Kidney glomerular epithelial cell (primary cell): ENCODE data around the gene CARNS1.
"Not testable (repeated sequence)": the region's sequence is repeated elsewhere in the genome, so short reads cannot be mapped to it uniquely, and the experiment has no call there.

Experiments used
- DNase-seq: peaks from one replicate; lab custom pipeline; 2025; lab: John Stamatoyannopoulos, UW

CARNS1 gene

GRCh38 chr11:67396587-67397389, 18.7 kb upstream of the CARNS1 start:
- no peak for DNase-seq

- DNase-seq, result no peak
Observed at GRCh38 chr11:67397536-67397935, 17.9 kb upstream of the CARNS1 start.

GRCh38 chr11:67397986-67398660, 17.4 kb upstream of the CARNS1 start:
- no peak for DNase-seq

GRCh38 chr11:67398661-67399563, 16.6 kb upstream of the CARNS1 start:
- DNase-seq, result no peak

GRCh38 chr11:67400251-67400941, 15.1 kb upstream of the CARNS1 start:
- no peak for DNase-seq

GRCh38 chr11:67400942-67401494, 14.5 kb upstream of the CARNS1 start:
- no peak for DNase-seq

- peak; percentile 81 for DNase-seq
Observed at GRCh38 chr11:67401495-67402191, 13.8 kb upstream of the CARNS1 start, which contains the start of gene PPP1CA. PPP1CA (minus strand) TSS chr11:67401858; CDS start chr11:67401782, 76 bp downstream.

- DNase-seq, result not testable (repeated sequence)
Observed at GRCh38 chr11:67402192-67402839, 13.2 kb upstream of the CARNS1 start.

GRCh38 chr11:67403085-67403484, 12.4 kb upstream of the CARNS1 start:
- DNase-seq, result not testable (repeated sequence)

GRCh38 chr11:67404515-67405195, 10.8 kb upstream of the CARNS1 start:
- no peak for DNase-seq

- DNase-seq, result no peak
Observed at GRCh38 chr11:67405196-67405567, 10.3 kb upstream of the CARNS1 start.

GRCh38 chr11:67405688-67406339, 9.7 kb upstream of the CARNS1 start:
- DNase-seq, result no peak

- DNase-seq, result no peak
Observed at GRCh38 chr11:67406420-67406968, 9.0 kb upstream of the CARNS1 start.

GRCh38 chr11:67406969-67407687, 8.3 kb upstream of the CARNS1 start:
- DNase-seq, result no peak

- no peak for DNase-seq
Observed at GRCh38 chr11:67407688-67408163, 7.8 kb upstream of the CARNS1 start.

- no peak for DNase-seq
Observed at GRCh38 chr11:67408437-67409200, 6.9 kb upstream of the CARNS1 start.

- DNase-seq, result no peak
Observed at GRCh38 chr11:67409261-67409666, 6.2 kb upstream of the CARNS1 start.
